Anterior cingulate cortex (tissue), 58 donors: ENCODE data around the gene SLC35F2.

Experiments
- DNase-seq, 58 donors: peaks; one replicate each; lab custom pipeline; 2025; lab: John Stamatoyannopoulos, UW

The SLC35F2 gene

DNA sequence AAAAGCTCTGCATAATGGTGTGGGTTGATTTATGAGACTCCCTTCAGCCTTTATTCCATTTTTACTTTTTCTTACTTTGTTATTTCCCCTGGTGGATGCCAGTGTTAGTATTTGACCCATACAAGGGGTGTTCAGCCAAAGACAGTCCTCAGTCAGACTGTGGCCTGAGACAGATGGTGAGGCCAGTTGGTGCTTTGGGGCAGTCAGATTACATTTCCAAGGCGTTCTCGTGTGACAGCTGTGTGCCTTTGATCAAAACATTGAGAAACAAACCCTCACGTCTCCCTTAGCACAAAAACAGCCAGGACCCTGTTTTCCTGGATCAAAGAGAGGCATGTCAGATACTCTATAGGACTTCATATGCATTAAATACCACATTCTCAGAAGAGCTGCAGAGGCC is 115.4 kb downstream of the SLC35F2 start:
- no peak for DNase-seq

DNA sequence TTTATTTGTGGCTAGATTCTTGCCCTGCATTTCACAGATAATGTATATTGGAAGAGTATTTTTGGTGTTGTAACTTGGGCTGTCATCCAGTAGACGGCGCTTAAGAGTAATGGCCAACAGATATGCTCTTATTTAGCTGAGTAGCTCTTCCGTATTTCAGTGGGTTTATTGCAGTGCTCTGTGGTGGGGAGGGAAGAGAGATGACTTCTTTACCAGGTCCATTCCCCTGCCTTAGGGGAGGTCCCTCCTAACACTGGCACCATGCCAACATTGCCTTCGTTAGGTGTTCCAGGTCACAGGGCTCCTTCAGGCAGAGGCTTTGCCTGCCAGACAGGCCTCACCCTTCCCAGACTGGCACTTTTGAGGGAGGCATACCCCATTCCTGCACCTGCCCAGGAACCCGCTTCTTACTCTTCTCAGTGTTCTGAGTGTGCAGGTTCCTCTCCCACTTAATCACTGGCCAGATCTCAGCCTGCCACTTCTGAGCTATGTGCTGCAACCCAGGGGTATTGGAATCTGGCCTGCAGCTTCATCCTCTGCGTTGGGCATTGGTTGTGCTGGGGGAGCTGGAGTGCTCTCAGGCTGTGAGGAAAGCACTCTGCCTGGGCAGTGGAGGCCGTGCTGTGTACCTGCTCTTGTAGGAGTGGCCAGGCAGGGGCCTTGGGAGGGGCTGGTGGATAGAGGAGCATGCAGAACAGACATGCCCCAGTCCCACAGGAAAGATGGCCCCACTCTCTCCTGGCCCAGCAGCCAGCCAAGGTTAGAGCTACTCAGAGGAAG is 117.4 kb downstream of the SLC35F2 start:
- no peak for DNase-seq
